NCI-H345 treated with DMSO at 0.1 percent for 48 hours (cell line): Measurements from ENCODE around the gene CCN6.

Source experiments
- DNase-seq: peaks from one replicate; lab custom pipeline; 2025; ENCODE audit not compliant: unreplicated experiment; lab: John Stamatoyannopoulos, UW

CCN6 gene

GRCh38 chr6:112113431-112113830 is 59.5 kb downstream of the CCN6 start:
- DNase-seq = no peak

DNA sequence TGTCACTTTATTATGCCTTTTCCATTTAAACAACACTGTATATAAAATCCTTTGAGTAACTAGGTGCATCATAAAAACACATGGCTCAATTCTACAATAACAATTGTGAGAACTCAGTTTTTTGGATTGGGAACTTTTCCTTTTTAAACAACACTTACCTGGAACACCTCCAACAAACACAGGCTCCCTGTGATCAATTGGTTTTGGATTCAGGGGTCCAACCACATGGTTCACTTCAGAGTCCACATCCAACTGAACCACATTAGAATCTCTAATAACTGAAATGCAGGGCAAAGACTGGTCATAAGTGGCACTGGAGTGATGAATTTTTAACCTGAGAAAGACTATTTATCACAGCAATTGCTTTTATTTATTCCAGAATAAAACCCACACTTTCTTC is 60.0 kb downstream of the CCN6 start:
- no peak for DNase-seq

- no peak for DNase-seq
Observed at GRCh38 chr6:112114577-112115223, 60.8 kb downstream of the CCN6 start.

GRCh38 chr6:112116221-112116620 is 62.3 kb downstream of the CCN6 start:
- DNase-seq = no peak

DNA sequence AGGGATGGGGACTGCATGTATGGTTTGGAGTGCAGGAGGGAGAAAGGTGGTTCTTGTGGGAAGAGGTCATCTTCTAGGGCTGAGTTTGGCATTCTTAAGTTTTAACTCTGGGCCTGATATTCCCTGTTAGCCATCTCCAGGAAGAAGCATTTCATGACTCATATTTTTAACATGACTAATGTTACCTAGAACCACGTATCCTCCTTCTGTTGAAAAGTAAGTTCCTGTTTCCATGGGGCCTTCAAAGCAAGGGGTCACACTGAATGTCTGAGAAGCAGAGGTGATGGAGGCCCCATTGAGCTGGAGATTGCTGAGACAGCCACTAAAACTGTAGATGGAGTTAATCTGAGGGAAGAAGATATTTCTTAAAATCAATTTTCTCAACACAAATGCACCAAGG is 63.6 kb downstream of the CCN6 start:
- no peak for DNase-seq

DNA sequence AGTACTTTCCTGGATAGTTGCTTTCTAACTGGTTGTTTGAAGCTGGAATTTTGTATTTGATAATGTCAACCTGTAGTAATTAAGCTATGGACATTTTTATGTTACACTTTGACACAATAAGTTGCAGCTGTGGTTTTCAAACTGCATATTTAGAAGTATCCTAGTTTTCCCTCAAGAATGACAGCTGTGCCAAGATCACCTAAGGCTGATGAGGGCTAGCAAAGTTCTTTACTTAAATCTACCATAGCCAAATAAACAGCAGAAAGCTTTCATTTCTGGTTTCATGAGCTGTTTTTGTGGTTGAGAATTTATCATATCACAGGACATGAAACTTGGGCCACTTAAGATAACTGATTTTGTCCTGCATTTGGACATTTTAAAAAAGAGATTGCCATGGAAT is 64.1 kb downstream of the CCN6 start:
- DNase-seq = no peak
